GM12872 (cell line): Measurements from ENCODE around the gene KLHL29.

Experiments
- CTCF ChIP-seq: IDR thresholded peaks from 3 replicates; pipeline ENCODE4 v1.5.1; 2011; ENCODE audit warnings: low read depth, mild to moderate bottlenecking, low read length, moderate library complexity; ENCODE audit not compliant: insufficient read depth

The KLHL29 gene

GRCh38 chr2:23423062-23423872, 38.3 kb downstream of the KLHL29 start:
- TF ChIP-seq CTCF: no peak

- no peak for TF ChIP-seq CTCF
These were observed 39.1 kb downstream of the KLHL29 start for GRCh38 chr2:23423873-23424680.

GRCh38 chr2:23425338-23425871, 40.4 kb downstream of the KLHL29 start:
- TF ChIP-seq CTCF: no peak

- TF ChIP-seq CTCF: no peak
These were observed 40.9 kb downstream of the KLHL29 start for GRCh38 chr2:23425885-23426262.

- no peak for TF ChIP-seq CTCF
These were observed 41.4 kb downstream of the KLHL29 start for GRCh38 chr2:23426263-23426905.

GRCh38 chr2:23427350-23427749, 42.4 kb downstream of the KLHL29 start:
- no peak for TF ChIP-seq CTCF

GRCh38 chr2:23427976-23428375, 43.0 kb downstream of the KLHL29 start:
- no peak for TF ChIP-seq CTCF
